ENCODE results near the gene ARL8A. TPM values are rescaled to one million over a fixed set of nuclear protein-coding genes. Genes with fewer than 3 reads are reported as not detected.

The ARL8A gene
- total RNA-seq, 2 experiments from 2014 or later, result 45.9 to 56.5 TPM

DNA sequence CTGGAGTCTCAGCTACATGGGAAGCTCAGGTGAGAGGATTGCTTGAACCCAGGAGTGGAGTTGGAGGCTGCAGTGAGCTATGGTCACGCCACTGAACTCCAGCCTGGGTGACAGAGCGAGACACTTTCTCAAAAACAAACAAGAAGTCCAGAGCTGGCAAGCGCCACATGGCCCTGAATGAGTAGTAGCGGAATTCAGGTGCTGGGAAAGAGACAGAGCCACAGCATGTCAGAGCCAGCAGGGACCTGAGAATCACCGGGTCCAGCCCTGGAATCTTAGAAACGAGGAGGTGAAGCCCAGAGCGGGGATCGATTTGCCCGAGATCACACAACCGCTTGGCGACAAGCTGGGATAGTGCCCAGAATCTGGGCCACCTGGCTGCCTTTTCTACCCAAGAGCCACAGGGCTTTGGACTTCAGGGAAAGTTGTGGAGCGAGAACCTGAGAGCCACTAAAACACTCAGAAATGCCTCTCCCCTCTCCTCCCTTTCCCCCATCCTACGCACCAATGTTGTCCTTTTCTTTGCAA, 9.8 kb downstream of the ARL8A start:
- H3K4me3 Mint-ChIP-seq, result no peak overlapping the region
- no peak overlapping the region for H3K27ac Mint-ChIP-seq
- ATAC-seq (ENCODE audit: low read depth) (no peak), DNase-seq (no peak)
- H3K4me1 Mint-ChIP-seq, result peaks cover 6% of the 10 kb centered on the region
- POLR2A ChIA-PET, result interaction anchor here (1.2 to 1.7 kb wide), 2 partner anchors 26 to 305 kb away, joined by 4 read pairs; partner anchors contain the start of gene PTPN7
- no peaks in the 10 kb centered on the region for H3K27me3 Mint-ChIP-seq
- H3K36me3 Mint-ChIP-seq, result peaks cover 2% of the 10 kb centered on the region
- no peaks in the 10 kb centered on the region for H3K9me3 Mint-ChIP-seq

DNA sequence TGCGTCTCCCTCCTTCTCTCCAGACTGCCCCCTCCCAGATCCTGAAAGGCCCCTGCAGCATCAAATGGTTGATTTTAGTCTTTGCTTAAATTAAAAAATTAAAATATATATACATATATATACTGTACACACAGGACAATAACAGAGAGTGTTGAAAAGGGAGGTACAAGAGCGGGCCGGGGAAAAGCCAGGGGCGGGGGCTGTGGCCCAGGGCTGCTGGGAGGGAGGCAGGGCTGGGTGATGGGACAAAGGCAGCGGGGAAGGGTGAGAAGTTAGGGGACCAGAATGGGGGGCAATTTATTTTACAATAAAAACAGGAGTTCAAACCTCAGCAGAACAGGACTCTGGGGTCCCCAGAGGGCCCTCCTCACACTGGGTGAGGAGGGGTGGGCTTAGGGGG, 10.5 kb downstream of the ARL8A start:
- DNase-seq (no peak), ATAC-seq (ENCODE audit: low read depth) (no peak)
- POLR2A ChIA-PET, result interaction anchor here (1.7 kb wide), 1 partner anchor 304 kb away, joined by 4 read pairs; no protein-coding TSS in a partner anchor
- Mint-ChIP-seq H3K27me3 (no peaks in the 10 kb centered on the region), H3K4me3 (no peak overlapping the region), H3K36me3 (peaks cover 2% of the 10 kb centered on the region), H3K4me1 (peaks cover 6% of the 10 kb centered on the region), H3K27ac (no peak overlapping the region), H3K9me3 (no peaks in the 10 kb centered on the region)

DNA sequence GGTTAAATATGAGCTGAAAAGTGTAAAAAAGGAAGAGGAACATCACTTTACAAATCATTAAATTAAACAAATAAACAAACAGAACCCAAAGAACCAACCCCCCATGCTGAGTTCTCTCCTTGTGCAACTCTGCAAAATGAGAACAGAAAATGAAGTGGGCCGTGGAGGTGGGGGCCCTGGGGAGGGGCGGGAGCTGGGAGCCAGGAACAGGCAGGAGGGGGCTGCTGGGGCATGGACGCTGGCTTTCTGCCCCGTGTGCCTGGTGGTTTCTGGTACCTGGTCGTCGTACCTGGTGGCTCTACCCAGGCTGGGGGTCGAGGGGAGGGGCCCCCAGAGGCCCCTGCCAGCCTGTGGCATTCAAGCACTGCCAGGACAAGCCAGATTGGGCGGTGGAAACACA, 11.0 kb downstream of the ARL8A start:
- H3K36me3 Mint-ChIP-seq, result peaks cover 2% of the 10 kb centered on the region

DNA sequence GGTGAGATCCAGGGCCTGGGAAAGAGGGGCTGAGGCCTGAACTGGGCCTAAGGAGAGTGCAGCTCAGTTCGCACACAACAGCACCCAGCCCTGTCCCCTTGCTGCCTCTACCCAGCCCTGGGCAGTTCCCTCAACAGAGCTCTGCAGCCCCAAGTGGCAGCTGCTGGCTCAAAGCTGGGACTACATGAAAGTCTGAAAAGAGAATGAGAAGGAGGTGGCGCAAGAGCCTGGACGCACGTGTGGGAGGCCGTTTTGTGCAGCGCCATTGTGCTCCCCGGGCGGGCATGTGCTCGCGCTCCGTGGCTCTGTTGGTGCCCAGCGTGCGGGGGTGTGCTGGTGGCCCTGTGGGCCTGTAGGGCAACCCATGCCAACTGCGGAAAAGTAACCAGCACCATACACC, 11.5 kb downstream of the ARL8A start:
- no peaks in the 10 kb centered on the region for H3K9me3 Mint-ChIP-seq
- H3K4me3 Mint-ChIP-seq, result no peak overlapping the region
- H3K27ac Mint-ChIP-seq, result no peak overlapping the region
- POLR2A ChIA-PET, result interaction anchor here (2.2 kb wide), 1 partner anchor 10 kb away, joined by 7 read pairs; no protein-coding TSS in a partner anchor
- DNase-seq, result no peak
- H3K36me3 Mint-ChIP-seq, result peaks cover 2% of the 10 kb centered on the region
- ATAC-seq (ENCODE audit: low read depth), result no peak
- H3K27me3 Mint-ChIP-seq, result no peaks in the 10 kb centered on the region
- peaks cover 6% of the 10 kb centered on the region for H3K4me1 Mint-ChIP-seq

More for the DNA sequence above, 11.0 kb downstream of the ARL8A start:
- POLR2A ChIA-PET, result no interaction called here
- Mint-ChIP-seq H3K9me3 (no peaks in the 10 kb centered on the region), H3K27me3 (no peaks in the 10 kb centered on the region), H3K27ac (no peak overlapping the region), H3K4me1 (peaks cover 6% of the 10 kb centered on the region), H3K4me3 (no peak overlapping the region)
- DNase-seq (no peak), ATAC-seq (ENCODE audit: low read depth) (no peak)

DNA sequence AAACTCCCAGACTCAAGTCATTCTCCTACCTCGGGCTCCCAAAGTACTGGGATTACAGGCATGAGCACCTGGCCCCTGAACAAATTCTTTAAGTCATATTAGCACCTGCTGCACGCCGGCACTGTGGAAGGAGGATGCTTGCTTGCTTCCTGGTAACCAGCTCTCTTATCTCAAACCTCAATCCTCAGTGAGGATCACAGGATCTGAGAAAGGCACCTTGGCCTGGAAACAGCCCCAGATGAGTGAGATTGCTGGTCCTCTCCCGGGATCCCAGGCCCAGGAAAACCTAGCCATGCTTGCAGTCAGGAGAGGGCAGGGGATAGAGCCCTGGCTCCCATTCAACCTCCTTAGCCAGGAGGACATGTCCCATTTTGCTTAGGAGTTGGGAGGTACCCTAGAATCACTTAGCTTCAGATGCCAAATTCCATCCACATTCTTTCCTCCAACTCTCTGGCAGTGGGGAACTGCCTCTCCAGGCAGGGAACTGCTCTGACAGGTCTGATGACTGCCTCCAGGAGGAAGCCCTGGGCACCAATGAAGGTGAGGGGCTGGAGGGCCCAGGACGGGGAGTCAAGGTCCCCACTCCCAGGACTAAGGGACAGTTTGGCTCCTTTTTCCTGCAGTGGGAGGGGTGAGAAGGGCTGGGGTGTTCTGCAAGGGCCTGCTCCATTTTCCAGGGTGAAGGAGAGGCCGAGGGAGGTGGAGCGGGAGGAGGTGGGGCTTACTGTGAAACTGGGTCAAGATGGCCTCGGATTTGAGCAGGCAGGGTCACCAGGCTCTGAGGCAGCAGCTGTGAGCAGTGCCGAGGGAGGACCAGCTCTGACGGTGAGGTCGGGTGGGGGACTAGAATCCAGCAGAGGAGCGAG, 12.3 kb downstream of the ARL8A start:
- Mint-ChIP-seq H3K9me3 (no peaks in the 10 kb centered on the region), H3K27ac (no peak overlapping the region), H3K4me3 (no peak overlapping the region), H3K36me3 (peaks cover 2% of the 10 kb centered on the region), H3K4me1 (peaks cover 6% of the 10 kb centered on the region), H3K27me3 (peaks cover 4% of the 10 kb centered on the region)
- ATAC-seq (ENCODE audit: low read depth), result no peak
- POLR2A ChIA-PET, result interaction anchor here (0.6 to 2.2 kb wide), 2 partner anchors 11 to 209 kb away, joined by 3 to 7 read pairs; no protein-coding TSS in a partner anchor
- no peak for DNase-seq

DNA sequence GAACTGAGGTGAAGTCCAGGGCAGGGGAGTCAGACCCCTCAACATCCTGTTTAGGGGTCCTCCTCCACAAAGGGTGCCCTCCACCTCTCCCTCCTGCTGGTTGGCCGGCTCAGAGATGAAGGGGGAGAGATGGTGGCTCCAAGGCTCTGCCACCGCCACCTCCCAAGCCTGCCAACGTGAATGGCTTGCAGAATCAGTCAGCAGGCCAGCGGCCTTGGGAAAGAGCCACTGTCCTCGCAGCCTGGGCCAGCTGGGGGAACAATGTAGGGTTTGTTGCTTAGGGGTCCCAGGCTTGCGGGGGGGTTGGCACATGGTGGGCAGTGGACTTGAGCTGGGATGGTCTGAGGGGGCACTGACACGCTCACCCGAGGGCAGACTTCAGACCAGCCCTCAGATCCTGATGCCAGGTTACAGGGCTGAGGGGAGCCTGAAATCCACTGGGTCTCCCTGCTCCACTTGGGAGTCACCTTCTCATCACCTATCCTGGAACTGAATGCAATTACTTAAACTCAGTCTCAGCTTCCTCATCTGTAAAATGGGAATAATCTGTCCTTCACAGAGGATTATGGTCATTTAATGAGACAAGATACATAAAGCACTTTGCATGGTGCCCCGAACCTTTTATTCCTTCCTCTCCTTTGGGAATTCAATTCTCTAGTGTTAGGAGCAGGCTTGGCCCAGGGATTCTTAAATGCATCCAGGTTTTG, 13.6 kb downstream of the ARL8A start:
- peaks cover 6% of the 10 kb centered on the region for H3K4me1 Mint-ChIP-seq
- ATAC-seq (ENCODE audit: low read depth) (no peak), DNase-seq (no peak)
- no peaks in the 10 kb centered on the region for H3K9me3 Mint-ChIP-seq
- no peak overlapping the region for H3K4me3 Mint-ChIP-seq
- H3K27ac Mint-ChIP-seq, result no peak overlapping the region
- H3K36me3 Mint-ChIP-seq, result peaks cover 2% of the 10 kb centered on the region
- POLR2A ChIA-PET, result interaction anchor here (1.1 to 2.2 kb wide), 2 partner anchors 12 to 29 kb away, joined by 4 to 7 read pairs; no protein-coding TSS in a partner anchor
- peaks cover 9% of the 10 kb centered on the region for H3K27me3 Mint-ChIP-seq

DNA sequence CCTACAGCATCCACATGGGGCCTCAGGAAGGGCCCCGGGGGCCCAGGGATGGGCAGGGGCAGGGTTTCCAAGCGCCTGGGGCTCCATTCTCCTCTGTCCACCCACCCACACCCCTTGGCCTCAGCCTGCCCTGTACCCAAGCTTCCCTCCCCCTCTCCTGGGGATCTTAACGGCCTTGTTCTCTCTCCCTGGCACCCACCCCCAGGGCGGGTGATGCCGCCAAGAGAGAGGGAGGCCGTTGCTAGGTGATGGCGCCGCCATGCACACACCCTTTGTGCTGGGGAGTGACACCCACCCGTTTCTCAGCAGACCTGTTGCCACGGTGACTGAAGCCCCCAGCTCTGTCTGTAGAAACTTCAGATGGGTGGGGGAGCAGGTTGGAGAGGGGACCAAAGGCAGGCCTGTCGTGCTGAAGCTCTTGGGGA, 14.2 kb downstream of the ARL8A start:
- Mint-ChIP-seq H3K36me3 (peaks cover 2% of the 10 kb centered on the region), H3K9me3 (no peaks in the 10 kb centered on the region), H3K4me1 (peaks cover 6% of the 10 kb centered on the region), H3K27me3 (peaks cover 12% of the 10 kb centered on the region), H3K4me3 (no peak overlapping the region), H3K27ac (no peak overlapping the region)
- no peak for ATAC-seq (ENCODE audit: low read depth)
- DNase-seq, result no peak
- POLR2A ChIA-PET, result interaction anchor here (1.1 kb wide), 1 partner anchor 30 kb away, joined by 4 read pairs; no protein-coding TSS in a partner anchor

DNA sequence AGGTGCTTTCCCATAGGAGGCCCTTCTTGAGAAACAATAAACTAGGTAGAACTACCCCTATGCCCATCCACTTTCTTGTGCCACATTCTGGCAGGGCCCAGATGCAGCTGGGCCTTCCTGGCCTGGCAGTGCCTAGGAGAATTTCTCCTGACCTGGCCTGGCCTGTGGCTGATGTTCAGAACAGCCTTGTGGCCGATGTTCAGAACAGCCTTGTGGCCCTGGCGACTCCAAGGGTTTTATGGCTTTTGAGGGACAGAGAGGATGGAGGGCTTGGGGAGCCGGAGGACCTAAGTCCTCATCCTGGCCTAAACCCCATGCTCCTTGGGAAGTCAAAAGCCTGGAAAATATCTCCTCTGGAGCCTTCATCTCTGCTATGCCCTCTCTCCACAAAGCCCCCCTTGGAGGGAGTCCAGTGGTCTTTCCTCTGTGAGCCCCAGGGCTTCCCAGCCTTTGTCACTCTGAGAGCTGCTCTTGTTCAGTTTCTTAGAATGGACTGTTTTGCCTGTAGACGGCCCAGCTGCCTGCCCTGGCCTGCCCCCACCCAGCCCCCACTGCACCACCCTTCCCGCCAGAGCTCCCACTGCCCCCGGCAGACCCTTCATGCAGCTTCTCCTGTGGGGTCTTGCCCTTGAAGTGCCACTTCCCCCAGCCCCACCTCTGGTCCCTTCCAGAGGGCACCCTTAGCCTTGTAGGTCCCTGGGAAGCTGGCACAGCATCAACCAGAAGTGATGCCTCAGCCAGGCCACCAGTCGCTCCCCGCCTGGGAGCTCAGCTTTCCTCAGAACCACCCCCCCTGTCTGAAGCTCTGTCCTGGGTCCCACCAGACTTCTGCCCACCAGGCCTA, 14.9 kb downstream of the ARL8A start:
- Mint-ChIP-seq H3K4me3 (no peak overlapping the region), H3K4me1 (peaks cover 6% of the 10 kb centered on the region), H3K27me3 (peaks cover 12% of the 10 kb centered on the region), H3K9me3 (no peaks in the 10 kb centered on the region), H3K36me3 (peaks cover 2% of the 10 kb centered on the region), H3K27ac (no peak overlapping the region)
- DNase-seq (no peak), ATAC-seq (ENCODE audit: low read depth) (peak; percentile 20)
- POLR2A ChIA-PET, result interaction anchor here (1.1 kb wide), 1 partner anchor 30 kb away, joined by 4 read pairs; no protein-coding TSS in a partner anchor

DNA sequence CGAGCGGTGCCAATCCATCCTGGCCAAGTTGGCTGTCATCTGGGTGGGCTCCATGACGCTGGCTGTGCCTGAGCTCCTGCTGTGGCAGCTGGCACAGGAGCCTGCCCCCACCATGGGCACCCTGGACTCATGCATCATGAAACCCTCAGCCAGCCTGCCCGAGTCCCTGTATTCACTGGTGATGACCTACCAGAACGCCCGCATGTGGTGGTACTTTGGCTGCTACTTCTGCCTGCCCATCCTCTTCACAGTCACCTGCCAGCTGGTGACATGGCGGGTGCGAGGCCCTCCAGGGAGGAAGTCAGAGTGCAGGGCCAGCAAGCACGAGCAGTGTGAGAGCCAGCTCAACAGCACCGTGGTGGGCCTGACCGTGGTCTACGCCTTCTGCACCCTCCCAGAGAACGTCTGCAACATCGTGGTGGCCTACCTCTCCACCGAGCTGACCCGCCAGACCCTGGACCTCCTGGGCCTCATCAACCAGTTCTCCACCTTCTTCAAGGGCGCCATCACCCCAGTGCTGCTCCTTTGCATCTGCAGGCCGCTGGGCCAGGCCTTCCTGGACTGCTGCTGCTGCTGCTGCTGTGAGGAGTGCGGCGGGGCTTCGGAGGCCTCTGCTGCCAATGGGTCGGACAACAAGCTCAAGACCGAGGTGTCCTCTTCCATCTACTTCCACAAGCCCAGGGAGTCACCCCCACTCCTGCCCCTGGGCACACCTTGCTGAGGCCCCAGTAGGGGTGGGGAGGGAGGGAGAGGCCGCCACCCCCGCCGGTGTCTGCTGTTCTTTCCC, 16.5 kb downstream of the ARL8A start:
- ATAC-seq (ENCODE audit: low read depth), result no peak
- Mint-ChIP-seq H3K36me3 (peaks cover 2% of the 10 kb centered on the region), H3K9me3 (no peaks in the 10 kb centered on the region), H3K4me3 (no peak overlapping the region), H3K4me1 (peaks cover 6% of the 10 kb centered on the region), H3K27ac (no peak overlapping the region), H3K27me3 (peaks cover 15% of the 10 kb centered on the region)
- no peak for DNase-seq
- POLR2A ChIA-PET, result no interaction called here

DNA sequence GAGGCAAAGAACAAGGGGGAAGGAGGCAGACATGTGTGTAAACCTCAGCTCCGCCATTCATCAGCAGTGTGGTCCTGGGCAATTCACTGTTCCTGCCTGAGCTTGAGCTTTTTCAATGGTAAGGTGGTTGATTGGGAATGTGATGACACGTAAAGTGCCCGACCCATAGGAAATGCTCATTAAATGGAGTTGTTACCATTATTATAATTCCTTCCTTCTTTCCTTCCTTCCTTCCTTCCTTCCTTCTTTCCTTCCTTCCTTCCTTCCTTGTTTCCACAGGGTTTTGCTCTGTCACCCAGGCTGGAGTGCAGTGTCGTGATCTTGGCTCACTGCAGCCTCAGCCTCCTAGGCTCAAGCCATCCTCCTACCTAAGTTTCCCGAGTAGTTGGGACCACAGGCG, 17.5 kb downstream of the ARL8A start:
- Mint-ChIP-seq H3K27ac (no peak overlapping the region), H3K27me3 (peaks cover 16% of the 10 kb centered on the region), H3K4me1 (peaks cover 6% of the 10 kb centered on the region), H3K36me3 (no peaks in the 10 kb centered on the region), H3K4me3 (no peak overlapping the region), H3K9me3 (no peaks in the 10 kb centered on the region)
- POLR2A ChIA-PET, result no interaction called here
- ATAC-seq (ENCODE audit: low read depth) (no peak), DNase-seq (no peak)

DNA sequence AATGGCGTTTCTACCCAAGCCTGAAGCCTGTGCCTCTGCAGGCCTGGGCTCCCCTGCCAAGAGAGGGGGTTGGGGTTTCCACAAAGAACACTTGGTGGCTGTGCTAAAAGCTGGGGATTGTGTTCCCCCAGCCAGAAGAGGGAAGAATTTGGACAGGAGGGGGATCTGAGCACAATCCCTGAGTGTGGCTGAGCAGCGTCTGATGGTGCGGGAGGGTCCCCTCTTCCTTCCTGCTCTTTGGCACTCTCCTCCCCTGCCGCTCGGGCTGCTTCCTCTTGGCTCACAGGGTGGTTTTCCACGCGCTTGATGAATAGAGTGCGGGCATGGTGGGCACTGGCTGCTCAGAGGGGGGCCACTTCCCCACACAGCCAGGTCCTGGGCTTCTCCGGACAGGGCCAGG, 18.1 kb downstream of the ARL8A start:
- DNase-seq (no peak), ATAC-seq (ENCODE audit: low read depth) (no peak)
- Mint-ChIP-seq H3K27me3 (peaks cover 17% of the 10 kb centered on the region), H3K9me3 (no peaks in the 10 kb centered on the region), H3K4me3 (no peak overlapping the region), H3K4me1 (peaks cover under 1% of the 10 kb centered on the region), H3K36me3 (no peaks in the 10 kb centered on the region), H3K27ac (no peak overlapping the region)
- POLR2A ChIA-PET, result no interaction called here

DNA sequence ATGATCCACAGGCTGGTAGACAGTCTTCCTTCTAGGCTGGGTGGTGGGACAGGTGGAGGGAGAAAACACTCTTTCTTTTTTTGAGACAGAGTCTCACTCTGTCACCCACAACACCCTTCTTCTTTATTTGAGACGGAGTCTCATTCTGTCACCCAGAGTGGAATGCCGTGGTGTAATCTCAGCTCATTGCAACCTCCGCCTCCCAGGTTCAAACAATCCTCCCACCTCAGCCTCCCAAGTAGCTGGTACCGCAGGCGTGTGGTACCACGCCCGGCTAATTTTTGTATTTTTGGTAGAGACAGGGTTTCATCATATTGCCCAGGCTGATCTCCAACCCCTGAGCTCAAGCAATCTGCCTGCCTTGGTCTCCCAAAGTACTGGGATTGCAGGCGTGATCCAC, 18.9 kb downstream of the ARL8A start:
- POLR2A ChIA-PET, result no interaction called here
- Mint-ChIP-seq H3K4me3 (no peak overlapping the region), H3K27me3 (peaks cover 17% of the 10 kb centered on the region), H3K36me3 (no peaks in the 10 kb centered on the region), H3K9me3 (no peaks in the 10 kb centered on the region), H3K27ac (no peak overlapping the region), H3K4me1 (no peaks in the 10 kb centered on the region)
- ATAC-seq (ENCODE audit: low read depth), result no peak
- DNase-seq, result no peak

Data from activated naive CD8-positive, alpha-beta T cell treated with anti-CD3 and anti-CD28 coated beads, Interleukin-2, amount 10 ng/mL, durations not matched to agents 7 days and 5 days (primary cell).